RWPE2 (cell line): Measurements from ENCODE around the gene TRIM37.

Experiments used
- ATAC-seq: fragments of 200-7000 bp; cut with Tn5 transposase; 3 replicates; pipeline ENCODE4 v1.9.1; 2021; ENCODE audit warnings: low read depth
- DNase-seq: peaks from one replicate; pipeline ENCODE4 v3.0.0-alpha.2; 2020; ENCODE audit warnings: low spot score
- H3K27ac ChIP-seq: fragments of 450-650 bp; 2 replicates; pipeline ENCODE4 v1.5.1; 2017; ENCODE audit warnings: mild to moderate bottlenecking; ENCODE audit not compliant: poor library complexity, severe bottlenecking
- H3K27me3 ChIP-seq: fragments of 250-450 bp; sonication (Bioruptor Pico); 2 replicates; pipeline ENCODE4 v1.5.1; 2021; ENCODE audit warnings: mild to moderate bottlenecking, moderate library complexity; ENCODE audit not compliant: insufficient read depth, poor library complexity, severe bottlenecking
- H3K36me3 ChIP-seq: fragments of 250-450 bp; sonication (Bioruptor Pico); 2 replicates; pipeline ENCODE4 v1.5.1; 2020; ENCODE audit warnings: low read depth, mild to moderate bottlenecking, moderate library complexity
- H3K4me1 ChIP-seq: fragments of 250-450 bp; sonication (Bioruptor Pico); 2 replicates; pipeline ENCODE4 v1.5.1; 2021; ENCODE audit warnings: mild to moderate bottlenecking, moderate library complexity; ENCODE audit not compliant: insufficient read depth, poor library complexity, severe bottlenecking
- H3K4me3 ChIP-seq: fragments of 250-450 bp; sonication (Bioruptor Pico); 2 replicates; pipeline ENCODE4 v1.5.1; 2021; ENCODE audit warnings: mild to moderate bottlenecking, moderate library complexity; ENCODE audit not compliant: severe bottlenecking
- H3K9me3 ChIP-seq: fragments of 250-450 bp; sonication (Bioruptor Pico); 2 replicates; pipeline ENCODE4 v1.5.1; 2021; ENCODE audit warnings: mild to moderate bottlenecking, moderate library complexity; ENCODE audit not compliant: severe bottlenecking
- TF ChIP-seq, protein P1 (sequence below): fragments of 450-650 bp; IDR thresholded peaks from one replicate; pipeline ENCODE4 v1.5.1; 2017; ENCODE audit warnings: mild to moderate bottlenecking, moderate library complexity; ENCODE audit not compliant: poor library complexity, severe bottlenecking

The TRIM37 gene

DNA sequence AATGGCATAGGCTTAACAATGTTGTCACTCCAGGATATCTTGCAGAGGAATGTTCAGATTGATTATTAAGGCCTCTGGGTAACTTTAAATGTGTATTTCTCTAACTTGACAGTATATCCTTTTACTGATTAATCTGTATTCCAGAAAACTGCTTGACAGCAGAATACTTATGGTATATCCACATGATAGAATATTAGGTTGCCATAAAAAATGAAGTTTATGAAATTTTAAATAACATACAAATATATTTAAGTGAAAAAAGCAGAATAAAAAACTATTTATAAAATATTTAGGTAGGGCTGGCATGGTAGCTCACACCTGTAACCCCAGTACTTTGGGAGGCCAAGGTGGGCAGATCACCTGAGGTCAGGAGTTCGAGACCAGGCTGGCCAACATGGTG lies 106.7 kb downstream of the TRIM37 start:
- ATAC-seq (no peak), DNase-seq (no peak)
- no peaks in the 10 kb centered on the region for H3K27me3 ChIP-seq
- no peaks in the 10 kb centered on the region for H3K4me1 ChIP-seq
- H3K9me3 ChIP-seq, result no peaks in the 10 kb centered on the region
- no peak overlapping the region for H3K4me3 ChIP-seq
- H3K27ac ChIP-seq, result no peak overlapping the region
- H3K36me3 ChIP-seq, result peaks cover 78% of the 10 kb centered on the region
- TF ChIP-seq, protein P1, sequence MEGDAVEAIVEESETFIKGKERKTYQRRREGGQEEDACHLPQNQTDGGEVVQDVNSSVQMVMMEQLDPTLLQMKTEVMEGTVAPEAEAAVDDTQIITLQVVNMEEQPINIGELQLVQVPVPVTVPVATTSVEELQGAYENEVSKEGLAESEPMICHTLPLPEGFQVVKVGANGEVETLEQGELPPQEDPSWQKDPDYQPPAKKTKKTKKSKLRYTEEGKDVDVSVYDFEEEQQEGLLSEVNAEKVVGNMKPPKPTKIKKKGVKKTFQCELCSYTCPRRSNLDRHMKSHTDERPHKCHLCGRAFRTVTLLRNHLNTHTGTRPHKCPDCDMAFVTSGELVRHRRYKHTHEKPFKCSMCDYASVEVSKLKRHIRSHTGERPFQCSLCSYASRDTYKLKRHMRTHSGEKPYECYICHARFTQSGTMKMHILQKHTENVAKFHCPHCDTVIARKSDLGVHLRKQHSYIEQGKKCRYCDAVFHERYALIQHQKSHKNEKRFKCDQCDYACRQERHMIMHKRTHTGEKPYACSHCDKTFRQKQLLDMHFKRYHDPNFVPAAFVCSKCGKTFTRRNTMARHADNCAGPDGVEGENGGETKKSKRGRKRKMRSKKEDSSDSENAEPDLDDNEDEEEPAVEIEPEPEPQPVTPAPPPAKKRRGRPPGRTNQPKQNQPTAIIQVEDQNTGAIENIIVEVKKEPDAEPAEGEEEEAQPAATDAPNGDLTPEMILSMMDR, result no peak

DNA sequence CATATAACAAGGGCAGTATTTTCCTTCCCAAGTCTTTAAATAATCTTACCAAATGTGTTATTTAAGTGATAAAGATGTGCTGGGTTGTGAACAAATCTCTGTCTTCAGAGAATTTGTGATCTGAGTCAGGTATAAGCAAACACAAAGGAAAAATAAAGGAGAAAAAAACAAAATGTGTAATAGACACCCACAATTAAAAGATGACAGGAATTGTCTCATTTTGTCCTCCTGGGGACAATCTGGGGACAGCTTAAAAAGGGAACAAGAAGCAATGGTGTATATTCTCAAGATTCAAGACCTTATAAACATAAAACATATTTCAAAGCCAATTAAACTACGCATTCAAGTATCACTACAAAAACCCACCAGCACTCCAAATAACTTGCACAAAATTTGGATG lies 107.2 kb downstream of the TRIM37 start:
- no peak overlapping the region for H3K4me3 ChIP-seq
- H3K9me3 ChIP-seq, result no peaks in the 10 kb centered on the region
- no peak overlapping the region for H3K27ac ChIP-seq
- TF ChIP-seq, protein P1, result no peak
- peaks cover 73% of the 10 kb centered on the region for H3K36me3 ChIP-seq
- H3K27me3 ChIP-seq, result no peaks in the 10 kb centered on the region
- DNase-seq, result no peak
- H3K4me1 ChIP-seq, result no peaks in the 10 kb centered on the region
- no peak for ATAC-seq

DNA sequence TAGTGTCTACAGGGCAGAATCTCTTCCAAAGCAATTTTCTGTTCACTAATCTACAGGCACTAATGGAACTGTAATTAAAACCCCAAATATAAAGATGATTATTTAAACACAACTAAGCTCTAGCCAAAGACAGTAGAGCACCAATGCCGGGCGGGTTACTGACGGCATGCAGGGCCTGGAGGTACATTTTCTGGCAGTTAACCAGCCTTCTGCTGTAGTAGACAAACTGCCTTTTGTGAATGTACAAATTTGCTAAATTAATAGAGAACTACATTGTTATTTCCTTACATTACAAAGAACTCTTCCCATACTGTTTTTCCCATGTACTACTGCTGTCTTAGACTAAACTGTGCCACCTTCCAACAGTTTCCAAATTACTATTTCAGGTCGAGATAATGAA lies 107.8 kb downstream of the TRIM37 start:
- no peak for ATAC-seq
- TF ChIP-seq, protein P1, result no peak

DNA sequence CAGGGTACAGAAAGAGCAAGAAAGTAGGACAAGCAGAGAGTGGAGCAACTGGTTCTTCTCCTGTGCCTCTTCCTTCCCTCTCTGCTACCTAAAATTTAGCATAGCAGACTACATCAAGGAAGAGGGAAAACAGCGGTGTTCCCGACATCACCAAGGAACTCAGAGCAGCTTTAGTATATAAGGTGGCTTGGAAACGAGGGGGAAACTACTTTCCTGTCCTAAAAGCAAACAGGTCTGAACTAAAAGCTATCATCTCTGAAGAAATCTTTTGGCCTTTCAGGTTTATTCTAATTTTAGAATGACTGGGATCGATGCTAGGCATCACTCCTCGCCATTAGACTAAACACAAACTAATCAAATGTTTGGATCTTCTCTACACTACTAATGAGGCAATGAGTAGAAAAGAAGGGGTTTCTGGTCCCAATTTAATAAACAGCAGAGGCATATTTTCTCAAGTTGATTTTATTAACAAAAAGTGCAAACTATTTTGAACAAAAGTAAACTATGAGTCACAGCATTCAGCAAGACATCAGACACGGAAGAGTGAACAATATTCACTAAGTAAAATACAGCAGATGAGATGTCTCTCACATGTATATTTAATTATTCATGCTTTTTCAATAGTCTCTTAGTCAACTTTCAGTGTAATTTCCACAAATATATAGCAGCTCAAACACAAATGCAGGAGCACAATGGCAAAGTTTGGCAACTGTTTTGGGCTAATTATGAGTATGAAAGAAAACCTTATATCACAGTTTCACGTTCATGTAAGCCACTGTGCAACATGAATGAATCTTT lies 108.7 kb downstream of the TRIM37 start:
- Histone ChIP-seq H3K36me3 (peaks cover 66% of the 10 kb centered on the region), H3K4me1 (no peaks in the 10 kb centered on the region), H3K27ac (no peak overlapping the region), H3K4me3 (no peak overlapping the region), H3K27me3 (no peaks in the 10 kb centered on the region), H3K9me3 (no peaks in the 10 kb centered on the region)
- ATAC-seq, result no peak
- TF ChIP-seq, protein P1, result no peak
- no peak for DNase-seq

More for the DNA sequence above, 107.8 kb downstream of the TRIM37 start:
- Histone ChIP-seq H3K4me1 (no peaks in the 10 kb centered on the region), H3K27me3 (no peaks in the 10 kb centered on the region), H3K36me3 (peaks cover 67% of the 10 kb centered on the region), H3K9me3 (no peaks in the 10 kb centered on the region), H3K4me3 (no peak overlapping the region), H3K27ac (no peak overlapping the region)
- no peak for DNase-seq

DNA sequence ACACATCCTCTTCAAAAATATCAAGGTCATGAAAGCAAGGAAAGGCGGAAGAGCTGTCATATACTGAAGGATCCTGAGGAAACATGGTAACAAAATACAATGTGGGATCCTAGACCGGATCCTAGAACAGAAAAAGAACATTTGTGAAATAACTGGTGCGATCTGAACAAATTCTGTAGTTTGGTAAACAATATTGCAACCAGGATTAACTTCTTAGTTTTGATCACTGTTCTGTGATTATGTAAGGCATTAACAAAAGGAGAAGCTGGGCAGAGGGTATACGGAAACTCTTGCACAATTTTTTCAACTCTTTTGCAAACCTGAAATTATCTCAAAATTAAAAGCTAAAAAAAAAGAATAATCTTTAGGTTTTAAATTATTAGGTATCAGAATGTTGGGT lies 109.7 kb downstream of the TRIM37 start:
- no peak overlapping the region for H3K27ac ChIP-seq
- no peaks in the 10 kb centered on the region for H3K4me1 ChIP-seq
- H3K27me3 ChIP-seq, result no peaks in the 10 kb centered on the region
- DNase-seq (no peak), ATAC-seq (no peak)
- H3K4me3 ChIP-seq, result no peak overlapping the region
- TF ChIP-seq, protein P1, result no peak
- peaks cover 60% of the 10 kb centered on the region for H3K36me3 ChIP-seq
- no peaks in the 10 kb centered on the region for H3K9me3 ChIP-seq
